ENCODE data around the gene MECR.
A peak's percentile ranks its signal among the peaks of the same experiment; 100 is the strongest.

The MECR gene

DNA sequence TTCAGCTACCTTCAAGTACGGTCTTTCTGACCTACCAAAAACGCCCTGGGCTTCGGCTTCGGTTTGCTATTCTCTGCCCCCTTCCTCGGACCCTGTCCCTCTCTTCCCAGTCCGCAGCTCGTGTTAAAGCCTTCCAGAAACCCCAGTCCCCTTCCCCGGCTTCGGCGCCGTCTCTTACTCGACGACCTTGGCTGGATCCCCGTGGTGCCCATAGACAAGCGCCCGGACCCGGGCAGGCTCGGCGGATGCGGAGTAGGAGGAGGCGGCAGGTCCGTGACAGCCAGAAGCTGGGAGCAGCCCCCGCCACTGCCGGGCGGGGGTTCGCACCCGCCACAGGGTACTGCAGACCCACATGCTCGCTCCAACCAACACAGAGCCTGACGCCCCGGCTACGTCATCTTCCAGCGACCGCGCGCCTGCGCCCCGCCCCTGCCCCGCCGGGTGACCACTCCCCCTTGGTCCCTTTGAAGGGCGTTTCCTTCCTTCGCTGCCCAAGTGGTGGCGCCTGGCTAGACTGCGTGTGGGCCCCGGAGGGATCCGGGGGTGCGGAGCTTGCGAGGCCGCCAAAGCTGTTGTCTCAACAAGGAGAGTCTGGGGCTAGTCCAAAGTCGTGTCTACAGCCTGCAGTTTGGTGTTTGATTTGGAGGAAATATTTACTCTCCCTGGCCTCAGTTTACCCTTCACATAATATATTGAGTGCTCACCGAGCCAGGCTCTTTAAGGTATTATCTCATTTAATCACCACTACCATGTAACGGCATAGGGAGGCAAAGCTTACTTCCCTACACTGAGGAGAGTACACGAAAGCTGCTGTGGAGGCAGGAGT is at the start of gene MECR:
Gene MECR, minus strand, starts transcription at position 382 of the 826 bp plus-strand sequence. Its CDS starts 28 bp downstream, at position 354.
- peak; percentile 96 for DNase-seq

DNA sequence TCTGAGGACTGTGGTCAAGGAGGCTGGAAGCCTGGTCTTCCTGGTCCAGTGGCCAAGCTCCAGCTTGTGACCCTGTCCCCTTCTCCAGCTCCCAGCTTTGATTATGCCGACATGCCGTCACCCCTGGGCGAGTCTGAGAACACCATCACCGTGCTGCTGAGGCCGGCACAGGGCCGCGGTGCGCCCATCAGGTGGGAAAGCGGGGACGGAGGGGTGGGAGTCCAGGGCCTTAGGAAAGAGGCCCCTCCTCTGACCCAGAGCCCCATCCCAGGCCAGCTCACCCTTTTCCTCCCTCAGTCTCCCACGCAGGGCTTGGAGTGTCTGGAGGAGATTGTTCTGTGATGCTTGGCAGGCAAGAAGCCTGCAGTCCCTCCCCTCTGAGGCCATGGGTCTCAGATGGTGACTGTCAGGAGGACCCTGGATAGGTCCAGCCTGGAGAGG is 49.2 kb upstream of the MECR start:
- no peak for DNase-seq

- no peak for DNase-seq
These were observed 48.7 kb upstream of the MECR start for GRCh38 chr1:29279406-29279805.

GRCh38 chr1:29278124-29278523 is 47.4 kb upstream of the MECR start:
- no peak for DNase-seq

- DNase-seq: no peak
These were observed 44.7 kb upstream of the MECR start for GRCh38 chr1:29275435-29275834.

GRCh38 chr1:29272147-29272907 is 41.6 kb upstream of the MECR start:
- DNase-seq: no peak

DNA sequence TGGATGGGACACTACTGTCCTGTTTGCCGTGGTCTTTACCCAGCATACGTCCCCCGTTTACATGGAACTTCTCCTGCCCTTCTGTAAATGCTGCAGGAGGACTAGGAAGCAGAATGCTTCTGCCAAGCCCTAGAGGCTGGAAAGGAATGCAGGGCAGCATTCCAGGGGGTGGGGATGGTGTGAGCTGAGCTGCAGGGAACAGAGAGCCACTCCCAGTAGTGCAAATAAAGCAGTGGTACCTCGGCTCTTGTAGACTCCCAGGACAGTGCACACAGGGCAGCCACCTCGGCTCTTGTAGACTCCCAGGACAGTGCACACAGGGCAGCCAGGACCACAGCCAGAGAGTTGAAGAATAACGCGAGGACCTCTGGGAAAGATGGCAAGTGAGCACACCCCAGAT is 41.0 kb upstream of the MECR start:
- DNase-seq: no peak

DNA sequence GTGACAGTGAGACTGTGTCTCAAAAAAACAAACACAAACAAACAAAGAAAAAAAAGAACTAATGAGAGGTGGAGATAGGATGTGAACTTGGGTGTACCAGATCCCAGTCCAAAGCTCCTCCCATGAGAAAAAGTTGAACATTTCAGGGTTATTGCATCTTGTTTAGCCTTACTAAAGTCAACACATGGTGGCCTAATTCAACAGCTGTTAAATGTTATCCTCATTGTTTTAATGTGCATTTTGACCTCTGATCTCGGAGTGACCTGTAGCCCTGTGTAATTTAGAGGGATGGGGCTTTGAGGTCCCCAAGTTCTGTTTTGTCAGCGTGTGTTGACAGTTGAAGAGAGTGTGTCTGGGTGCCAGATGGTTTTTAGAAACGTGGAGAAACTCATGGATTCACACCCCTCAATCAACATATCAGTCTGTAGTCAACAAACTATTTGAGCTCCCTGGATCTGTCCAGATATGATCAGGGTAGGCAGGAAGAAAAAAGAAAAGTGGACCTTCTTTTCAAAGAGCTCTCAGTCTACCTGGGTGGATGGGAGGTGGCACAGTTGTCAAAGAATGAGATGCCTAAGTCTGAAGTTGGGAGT is 40.3 kb upstream of the MECR start:
- DNase-seq: no peak

DNA sequence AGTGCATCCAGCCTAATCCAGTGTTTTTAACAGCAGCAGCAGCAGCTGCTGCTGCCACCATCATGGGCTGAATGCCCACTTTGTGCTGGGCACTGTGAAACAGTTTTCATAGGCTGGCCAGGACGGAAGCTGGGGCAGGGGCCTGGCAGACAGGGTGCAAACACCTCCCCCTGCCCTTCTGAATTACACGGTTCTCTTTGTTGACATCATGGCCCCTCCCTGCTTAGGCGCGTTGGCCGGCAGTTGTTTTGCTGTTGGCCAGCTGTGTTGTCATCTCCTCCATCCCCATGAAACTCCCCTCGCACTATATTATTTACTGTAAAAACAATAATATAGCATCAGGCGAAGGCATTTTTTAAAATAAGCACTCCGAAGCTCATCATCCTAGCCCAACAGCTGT is 38.6 kb upstream of the MECR start:
- DNase-seq: no peak

DNA sequence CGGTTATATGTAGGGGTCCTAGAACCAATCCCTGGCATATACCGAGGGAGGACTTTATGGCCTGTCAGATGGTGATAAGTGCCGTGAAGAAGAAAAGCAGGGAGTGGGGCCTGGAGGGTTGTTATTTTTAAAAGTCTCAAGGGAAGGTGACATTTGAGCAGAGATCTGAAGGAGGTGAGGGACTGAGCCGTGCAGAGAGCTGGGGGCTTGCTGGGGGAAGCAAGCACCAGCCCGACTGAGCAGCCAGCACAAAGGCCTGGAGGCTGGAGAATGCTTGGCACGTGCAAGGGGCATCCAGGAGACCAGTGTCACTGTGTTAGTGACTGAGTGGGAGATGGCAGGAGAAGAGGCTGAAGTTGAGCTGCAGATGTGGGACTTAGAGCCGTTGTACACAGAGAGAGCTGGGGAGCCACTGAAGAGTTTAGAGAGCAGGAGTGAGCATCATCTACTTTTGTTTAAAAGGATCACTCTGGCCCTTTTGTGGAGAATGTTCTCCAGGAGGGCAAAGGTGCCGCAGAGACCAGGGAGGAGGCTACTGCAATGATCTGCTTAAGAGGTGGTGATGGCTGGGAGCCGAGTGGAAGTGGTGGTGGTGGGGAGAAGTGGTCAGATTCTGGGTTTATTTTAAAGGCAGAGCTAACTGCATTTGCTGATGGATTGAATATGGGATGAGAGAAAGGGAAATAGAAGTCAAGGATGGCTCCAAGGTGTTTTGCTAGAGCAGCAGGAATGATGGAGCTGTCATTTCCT is 36.8 kb upstream of the MECR start:
- no peak for DNase-seq

- DNase-seq: no peak
These were observed 36.2 kb upstream of the MECR start for GRCh38 chr1:29266912-29267311.

GRCh38 chr1:29264773-29265389 is 34.1 kb upstream of the MECR start:
- DNase-seq: no peak

GRCh38 chr1:29260531-29260930 is 29.8 kb upstream of the MECR start:
- DNase-seq: no peak

DNA sequence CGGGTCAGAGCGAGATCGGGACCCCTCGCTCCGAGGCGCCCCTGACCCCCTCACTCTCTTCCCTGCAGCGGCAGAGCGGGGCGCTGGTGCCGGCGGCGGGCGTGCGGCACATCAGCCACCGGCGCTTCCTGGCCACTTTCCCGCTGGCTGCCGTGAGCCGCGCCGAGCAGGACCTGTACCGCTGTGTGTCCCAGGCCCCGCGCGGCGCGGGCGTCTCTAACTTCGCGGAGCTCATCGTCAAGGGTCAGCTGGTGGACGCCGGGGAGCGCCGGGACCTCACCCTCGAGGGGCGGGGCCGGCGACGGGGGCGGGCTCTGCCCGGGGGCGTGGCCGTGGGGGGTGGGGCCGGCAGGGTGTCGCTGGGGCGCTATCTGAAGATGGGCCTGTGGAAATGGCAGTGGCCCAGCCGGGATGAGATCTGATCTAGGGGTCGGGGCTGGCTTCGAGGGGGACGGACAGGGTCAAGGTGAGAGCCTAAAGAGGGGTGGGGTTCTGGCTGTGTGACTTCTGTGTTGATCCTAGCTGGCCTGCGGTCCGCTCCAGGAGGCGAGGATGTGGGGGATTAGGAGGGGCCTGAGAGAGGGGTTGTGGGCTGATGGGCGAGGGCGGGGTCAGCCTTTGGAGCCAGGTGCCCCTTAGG is 29.2 kb upstream of the MECR start:
- DNase-seq: no peak

- no peak for DNase-seq
These were observed 28.5 kb upstream of the MECR start for GRCh38 chr1:29258976-29259801.

GRCh38 chr1:29258189-29258975 is 27.6 kb upstream of the MECR start:
- no peak for DNase-seq

DNA sequence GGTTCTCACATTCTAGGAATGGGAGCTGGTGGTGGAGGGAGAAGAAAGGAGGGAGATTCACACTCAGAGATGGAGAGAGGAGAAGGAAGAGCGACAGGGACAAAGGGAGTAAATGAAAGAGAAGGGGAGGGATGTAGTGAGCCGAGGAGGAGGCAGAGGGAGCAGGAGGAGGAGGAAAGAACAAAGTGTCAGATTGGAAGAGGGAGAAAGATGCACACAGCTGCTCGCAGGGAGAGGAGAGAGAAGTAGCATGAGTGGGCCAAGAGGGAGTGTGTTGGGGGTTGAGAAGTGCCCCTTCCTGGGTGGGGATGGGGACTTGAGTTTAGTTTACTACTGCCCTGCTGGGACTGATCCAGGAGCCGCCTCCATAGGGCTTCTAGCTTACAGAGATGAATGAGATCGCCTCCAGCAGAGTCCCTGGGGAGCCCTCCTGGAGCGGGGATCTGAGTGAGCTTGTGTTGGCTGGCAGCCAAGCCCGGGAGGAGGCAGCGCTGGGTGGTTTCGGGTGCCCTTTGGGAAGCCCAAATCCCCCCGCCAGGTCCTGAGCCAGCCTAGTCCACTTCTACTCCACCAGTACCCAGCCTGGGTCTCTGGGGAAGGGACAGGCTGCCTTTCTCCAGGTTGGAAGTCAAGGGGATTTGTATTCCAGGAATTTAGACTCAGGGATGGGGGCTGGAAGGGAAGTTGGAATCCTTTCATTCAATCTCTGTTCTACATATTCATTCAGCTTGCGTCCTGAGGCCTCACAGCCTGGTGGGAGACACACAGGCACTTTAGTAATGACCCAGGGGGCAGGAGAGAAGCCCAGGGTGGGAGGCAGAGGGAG is 26.5 kb upstream of the MECR start:
- DNase-seq: peak; percentile 95

GRCh38 chr1:29256394-29256793 is 25.7 kb upstream of the MECR start:
- DNase-seq: peak; percentile 83

GRCh38 chr1:29255134-29255666 is 24.5 kb upstream of the MECR start:
- no peak for DNase-seq
